Measurements from ENCODE around the gene PRKAR1B. TPM values are rescaled to one million over a fixed set of nuclear protein-coding genes. Genes with fewer than 3 reads are reported as not detected.

PRKAR1B gene
- total RNA-seq, 4 donors from 2014 or later: 8.2 to 12.3 (median 10.5) TPM

GRCh38 chr7:772861-773621, 46.0 kb upstream of the PRKAR1B start:
- Histone ChIP-seq H3K36me3 (peaks cover 32% of the 10 kb centered on the region), H3K9me3 (no peaks in the 10 kb centered on the region), H3K27me3 (no peaks in the 10 kb centered on the region), H3K27ac (no peak overlapping the region), H3K4me3 (no peak overlapping the region), H3K4me1 (peaks cover 23% of the 10 kb centered on the region)
- TF ChIP-seq EP300 (IDR thresholded peaks at IDR 0.05) (no peak), CTCF (IDR thresholded peaks at IDR 0.05) (no peak), POLR2AphosphoS5 (IDR thresholded peaks at IDR 0.05) (no peak), POLR2A (IDR thresholded peaks at IDR 0.05) (no peak)
- WGBS: 96% methylated on average over 29 of the region's 32 CpGs
- DNase-seq (ENCODE audit: low spot score in 2 of 2): no peak

GRCh38 chr7:772392-772791, 45.3 kb upstream of the PRKAR1B start:
- no peak for DNase-seq (ENCODE audit: low spot score in 2 of 2)
- Histone ChIP-seq H3K4me3 (no peak overlapping the region), H3K27ac (no peak overlapping the region), H3K4me1 (peaks cover 23% of the 10 kb centered on the region), H3K9me3 (no peaks in the 10 kb centered on the region), H3K27me3 (no peaks in the 10 kb centered on the region), H3K36me3 (peaks cover 28% of the 10 kb centered on the region)
- WGBS: 86% methylated on average over 4 of the region's 13 CpGs
- no peak for TF ChIP-seq POLR2A (IDR thresholded peaks at IDR 0.05)
- TF ChIP-seq CTCF (IDR thresholded peaks at IDR 0.05): no peak
- no peak for TF ChIP-seq EP300 (IDR thresholded peaks at IDR 0.05)
- no peak for TF ChIP-seq POLR2AphosphoS5 (IDR thresholded peaks at IDR 0.05)

- H3K27me3 ChIP-seq: no peaks in the 10 kb centered on the region
- no peak overlapping the region for H3K27ac ChIP-seq
- H3K9me3 ChIP-seq: no peaks in the 10 kb centered on the region
- no peak for TF ChIP-seq POLR2AphosphoS5 (IDR thresholded peaks at IDR 0.05)
- TF ChIP-seq EP300 (IDR thresholded peaks at IDR 0.05): no peak
- TF ChIP-seq CTCF (IDR thresholded peaks at IDR 0.05): no peak
- TF ChIP-seq POLR2A (IDR thresholded peaks at IDR 0.05): no peak
- peaks cover 23% of the 10 kb centered on the region for H3K4me1 ChIP-seq
- no peak for DNase-seq (ENCODE audit: low spot score in 2 of 2)
- WGBS: 73% methylated on average over 11 of the region's 11 CpGs
- H3K4me3 ChIP-seq: no peak overlapping the region
- H3K36me3 ChIP-seq: peaks cover 28% of the 10 kb centered on the region
These were observed 44.9 kb upstream of the PRKAR1B start for GRCh38 chr7:772005-772294.

GRCh38 chr7:771234-772004, 44.3 kb upstream of the PRKAR1B start:
- 42% methylated on average over 19 of the region's 24 CpGs for WGBS
- no peak for DNase-seq (ENCODE audit: low spot score in 2 of 2)
- peak overlapping the region; percentile 45 for H3K27ac ChIP-seq
- no peak for TF ChIP-seq POLR2A (IDR thresholded peaks at IDR 0.05)
- TF ChIP-seq POLR2AphosphoS5 (IDR thresholded peaks at IDR 0.05): no peak
- TF ChIP-seq EP300 (IDR thresholded peaks at IDR 0.05): no peak
- no peak for TF ChIP-seq CTCF (IDR thresholded peaks at IDR 0.05)
- peaks cover 23% of the 10 kb centered on the region for H3K4me1 ChIP-seq
- H3K4me3 ChIP-seq: no peak overlapping the region
- peaks cover 27% of the 10 kb centered on the region for H3K36me3 ChIP-seq
- no peaks in the 10 kb centered on the region for H3K27me3 ChIP-seq
- H3K9me3 ChIP-seq: no peaks in the 10 kb centered on the region

- no peak for DNase-seq (ENCODE audit: low spot score in 2 of 2)
- Histone ChIP-seq H3K27ac (peak overlapping the region; percentile 45), H3K4me3 (no peak overlapping the region), H3K4me1 (peaks cover 23% of the 10 kb centered on the region), H3K36me3 (peaks cover 24% of the 10 kb centered on the region), H3K9me3 (no peaks in the 10 kb centered on the region), H3K27me3 (no peaks in the 10 kb centered on the region)
- 68% methylated on average over 7 of the region's 7 CpGs for WGBS
- TF ChIP-seq CTCF (IDR thresholded peaks at IDR 0.05): no peak
- no peak for TF ChIP-seq EP300 (IDR thresholded peaks at IDR 0.05)
- TF ChIP-seq POLR2A (IDR thresholded peaks at IDR 0.05): no peak
- TF ChIP-seq POLR2AphosphoS5 (IDR thresholded peaks at IDR 0.05): no peak
These were observed 43.7 kb upstream of the PRKAR1B start for GRCh38 chr7:770741-771166.
